Parathyroid adenoma (tissue), 2 donors: ENCODE data around the gene DLG2.
A peak's percentile ranks its signal among the peaks of the same experiment; 100 is the strongest.

Source experiments
- H2AFZ ChIP-seq: fragments of 300-600 bp; sonication (generic); one replicate; pipeline ENCODE4 v1.7.0; 2017; ENCODE audit warnings: antibody characterized with exemption, mild to moderate bottlenecking
- H3K27ac ChIP-seq: fragments of 300-600 bp; sonication (generic); one replicate; pipeline ENCODE4 v1.7.0; 2017
- H3K27me3 ChIP-seq: fragments of 300-600 bp; sonication (generic); one replicate; pipeline ENCODE4 v1.7.0; 2017; ENCODE audit warnings: low read length; ENCODE audit not compliant: control insufficient read depth, insufficient read depth
- H3K36me3 ChIP-seq: fragments of 300-600 bp; sonication (generic); one replicate; pipeline ENCODE4 v1.7.0; 2017; ENCODE audit warnings: low read length; ENCODE audit not compliant: control insufficient read depth, insufficient read depth
- H3K4me1 ChIP-seq: fragments of 300-600 bp; sonication (generic); one replicate; pipeline ENCODE4 v1.7.0; 2017; ENCODE audit warnings: control low read depth
- H3K4me2 ChIP-seq: fragments of 300-600 bp; sonication (generic); one replicate; pipeline ENCODE4 v1.7.0; 2017; ENCODE audit warnings: low read length
- H3K4me3 ChIP-seq: fragments of 300-600 bp; sonication (generic); one replicate; pipeline ENCODE4 v1.7.0; 2017; ENCODE audit warnings: low read depth, low read length
- H3K79me2 ChIP-seq: fragments of 300-600 bp; sonication (generic); one replicate; pipeline ENCODE4 v1.7.0; 2017; ENCODE audit warnings: control low read depth
- H3K9ac ChIP-seq: fragments of 300-600 bp; sonication (generic); one replicate; pipeline ENCODE4 v1.7.0; 2017; ENCODE audit warnings: mild to moderate bottlenecking
- H3K9me3 ChIP-seq: fragments of 300-600 bp; sonication (generic); one replicate; pipeline ENCODE4 v1.7.0; 2017; ENCODE audit warnings: low read length; ENCODE audit not compliant: control insufficient read depth
- TF ChIP-seq, protein P1 (sequence below): fragments of 300-600 bp; sonication (generic); IDR thresholded peaks from one replicate; pipeline ENCODE4 v1.7.0; 2017; ENCODE audit warnings: antibody characterized with exemption, mild to moderate bottlenecking
- donor health status: primary hyperparathyroidism.

Gene DLG2

GRCh38 chr11:84232511-84232910 lies 1394.6 kb downstream of the DLG2 start:
- Histone ChIP-seq H3K27me3 (no peaks in the 10 kb centered on the region), H3K79me2 (peaks cover 2% of the 10 kb centered on the region), H3K4me2 (no peak overlapping the region), H3K27ac (peak overlapping the region; percentile 73), H3K4me1 (peaks cover 31% of the 10 kb centered on the region), H3K36me3 (no peaks in the 10 kb centered on the region), H2AFZ (no peak overlapping the region), H3K4me3 (no peak overlapping the region), H3K9ac (no peak overlapping the region), H3K9me3 (no peaks in the 10 kb centered on the region)
- TF ChIP-seq, protein P1, sequence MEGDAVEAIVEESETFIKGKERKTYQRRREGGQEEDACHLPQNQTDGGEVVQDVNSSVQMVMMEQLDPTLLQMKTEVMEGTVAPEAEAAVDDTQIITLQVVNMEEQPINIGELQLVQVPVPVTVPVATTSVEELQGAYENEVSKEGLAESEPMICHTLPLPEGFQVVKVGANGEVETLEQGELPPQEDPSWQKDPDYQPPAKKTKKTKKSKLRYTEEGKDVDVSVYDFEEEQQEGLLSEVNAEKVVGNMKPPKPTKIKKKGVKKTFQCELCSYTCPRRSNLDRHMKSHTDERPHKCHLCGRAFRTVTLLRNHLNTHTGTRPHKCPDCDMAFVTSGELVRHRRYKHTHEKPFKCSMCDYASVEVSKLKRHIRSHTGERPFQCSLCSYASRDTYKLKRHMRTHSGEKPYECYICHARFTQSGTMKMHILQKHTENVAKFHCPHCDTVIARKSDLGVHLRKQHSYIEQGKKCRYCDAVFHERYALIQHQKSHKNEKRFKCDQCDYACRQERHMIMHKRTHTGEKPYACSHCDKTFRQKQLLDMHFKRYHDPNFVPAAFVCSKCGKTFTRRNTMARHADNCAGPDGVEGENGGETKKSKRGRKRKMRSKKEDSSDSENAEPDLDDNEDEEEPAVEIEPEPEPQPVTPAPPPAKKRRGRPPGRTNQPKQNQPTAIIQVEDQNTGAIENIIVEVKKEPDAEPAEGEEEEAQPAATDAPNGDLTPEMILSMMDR = no peak

- TF ChIP-seq, protein P1 = no peak
- no peak overlapping the region for H3K27ac ChIP-seq
- H3K4me3 ChIP-seq = no peak overlapping the region
- no peaks in the 10 kb centered on the region for H3K36me3 ChIP-seq
- no peaks in the 10 kb centered on the region for H3K27me3 ChIP-seq
- no peak overlapping the region for H3K9ac ChIP-seq
- H3K4me2 ChIP-seq = no peak overlapping the region
- H3K4me1 ChIP-seq = peaks cover 23% of the 10 kb centered on the region
- no peak overlapping the region for H2AFZ ChIP-seq
- H3K79me2 ChIP-seq = peaks cover 2% of the 10 kb centered on the region
- no peaks in the 10 kb centered on the region for H3K9me3 ChIP-seq
Measured at GRCh38 chr11:84230402-84230801, 1396.7 kb downstream of the DLG2 start.

GRCh38 chr11:84227970-84228665 lies 1399.0 kb downstream of the DLG2 start:
- Histone ChIP-seq H2AFZ (no peak overlapping the region), H3K27me3 (no peaks in the 10 kb centered on the region), H3K9me3 (no peaks in the 10 kb centered on the region), H3K27ac (no peak overlapping the region), H3K9ac (no peak overlapping the region), H3K4me2 (no peak overlapping the region), H3K79me2 (peaks cover 2% of the 10 kb centered on the region), H3K4me1 (peaks cover 14% of the 10 kb centered on the region), H3K4me3 (no peak overlapping the region), H3K36me3 (no peaks in the 10 kb centered on the region)
- TF ChIP-seq, protein P1 = no peak

DNA sequence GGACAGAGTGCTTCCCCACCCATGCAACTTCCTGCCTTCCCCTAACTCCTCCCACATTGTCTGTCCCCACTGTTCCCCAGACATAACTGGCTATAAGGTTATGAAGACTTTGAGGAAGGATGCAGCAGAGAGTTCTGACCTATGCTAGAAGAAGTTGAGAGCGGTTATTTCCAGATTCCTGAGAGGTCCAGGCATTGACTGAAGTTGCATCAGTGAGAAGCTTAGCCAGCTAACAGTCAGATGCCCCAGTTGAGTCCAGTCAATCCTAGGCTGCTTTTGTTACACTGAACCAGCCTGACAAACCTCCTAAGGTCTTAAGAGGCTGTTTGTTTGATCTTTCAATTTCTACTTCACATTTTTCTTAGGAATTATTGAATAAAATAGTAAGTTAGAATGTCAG lies 1403.1 kb downstream of the DLG2 start:
- H3K27ac ChIP-seq = no peak overlapping the region

More for the DNA sequence above, 1403.1 kb downstream of the DLG2 start:
- H3K4me1 ChIP-seq = peaks cover 6% of the 10 kb centered on the region
- H3K36me3 ChIP-seq = no peaks in the 10 kb centered on the region
- no peaks in the 10 kb centered on the region for H3K9me3 ChIP-seq
- H3K79me2 ChIP-seq = peaks cover 2% of the 10 kb centered on the region
- H3K9ac ChIP-seq = no peak overlapping the region
- no peak overlapping the region for H3K4me3 ChIP-seq
- no peak overlapping the region for H2AFZ ChIP-seq
- TF ChIP-seq, protein P1 = no peak
- no peaks in the 10 kb centered on the region for H3K27me3 ChIP-seq
- no peak overlapping the region for H3K4me2 ChIP-seq
